ENCODE data around the gene CTNNA3.

Gene CTNNA3

DNA sequence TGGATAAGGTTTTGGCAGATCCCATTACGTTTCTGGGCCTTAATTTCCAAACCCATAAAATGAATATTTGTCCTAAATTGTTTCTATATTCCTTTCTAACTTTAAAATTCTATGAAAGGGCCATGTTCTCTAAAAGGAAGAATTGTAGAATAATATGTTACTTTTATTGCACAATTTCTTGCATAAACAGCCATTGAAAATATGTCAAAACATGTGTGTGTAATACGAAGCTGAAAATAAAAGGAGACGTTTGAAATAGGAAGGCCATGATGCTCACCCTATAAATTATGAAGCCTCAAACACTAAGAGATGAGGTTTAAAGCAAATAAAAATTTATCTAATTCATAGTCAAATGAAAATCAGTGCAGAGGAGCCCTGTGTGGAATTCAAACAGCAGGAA, 915.2 kb downstream of the CTNNA3 start:
- Histone ChIP-seq H3K36me3 (ENCODE audit: low read length) (no peaks in the 10 kb centered on the region), H3K4me2 (ENCODE audit: low read depth, low read length, poor library complexity, severe bottlenecking) (no peak overlapping the region), H3K27me3 (ENCODE audit: low read length) (no peaks in the 10 kb centered on the region), H2AFZ (ENCODE audit: low read depth, low read length, severe bottlenecking) (no peak overlapping the region), H3K9ac (ENCODE audit: low read length) (no peak overlapping the region), H3K9me3 (ENCODE audit: insufficient read depth, low read length) (no peaks in the 10 kb centered on the region), H3K79me2 (ENCODE audit: insufficient read depth, low read length) (no peaks in the 10 kb centered on the region), H3K4me3 (ENCODE audit: insufficient read depth, low read length, poor library complexity, severe bottlenecking) (no peak overlapping the region), H3K27ac (ENCODE audit: low read depth, low read length) (no peak overlapping the region), H3F3A (ENCODE audit: insufficient read depth) (no peaks in the 10 kb centered on the region), H3K9me2 (replicated peaks; ENCODE audit: insufficient read depth, low read length) (no peaks in the 10 kb centered on the region), H4K20me1 (ENCODE audit: low read depth, low read length) (no peaks in the 10 kb centered on the region)
- TF ChIP-seq, protein P1, sequence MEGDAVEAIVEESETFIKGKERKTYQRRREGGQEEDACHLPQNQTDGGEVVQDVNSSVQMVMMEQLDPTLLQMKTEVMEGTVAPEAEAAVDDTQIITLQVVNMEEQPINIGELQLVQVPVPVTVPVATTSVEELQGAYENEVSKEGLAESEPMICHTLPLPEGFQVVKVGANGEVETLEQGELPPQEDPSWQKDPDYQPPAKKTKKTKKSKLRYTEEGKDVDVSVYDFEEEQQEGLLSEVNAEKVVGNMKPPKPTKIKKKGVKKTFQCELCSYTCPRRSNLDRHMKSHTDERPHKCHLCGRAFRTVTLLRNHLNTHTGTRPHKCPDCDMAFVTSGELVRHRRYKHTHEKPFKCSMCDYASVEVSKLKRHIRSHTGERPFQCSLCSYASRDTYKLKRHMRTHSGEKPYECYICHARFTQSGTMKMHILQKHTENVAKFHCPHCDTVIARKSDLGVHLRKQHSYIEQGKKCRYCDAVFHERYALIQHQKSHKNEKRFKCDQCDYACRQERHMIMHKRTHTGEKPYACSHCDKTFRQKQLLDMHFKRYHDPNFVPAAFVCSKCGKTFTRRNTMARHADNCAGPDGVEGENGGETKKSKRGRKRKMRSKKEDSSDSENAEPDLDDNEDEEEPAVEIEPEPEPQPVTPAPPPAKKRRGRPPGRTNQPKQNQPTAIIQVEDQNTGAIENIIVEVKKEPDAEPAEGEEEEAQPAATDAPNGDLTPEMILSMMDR (IDR thresholded peaks at IDR 0.05; ENCODE audit: insufficient read depth, low read length, poor library complexity, severe bottlenecking), result no peak
- TF ChIP-seq EZH2phosphoT487 (conservative IDR thresholded peaks at IDR 0.05; ENCODE audit: low read length), result no peak

DNA sequence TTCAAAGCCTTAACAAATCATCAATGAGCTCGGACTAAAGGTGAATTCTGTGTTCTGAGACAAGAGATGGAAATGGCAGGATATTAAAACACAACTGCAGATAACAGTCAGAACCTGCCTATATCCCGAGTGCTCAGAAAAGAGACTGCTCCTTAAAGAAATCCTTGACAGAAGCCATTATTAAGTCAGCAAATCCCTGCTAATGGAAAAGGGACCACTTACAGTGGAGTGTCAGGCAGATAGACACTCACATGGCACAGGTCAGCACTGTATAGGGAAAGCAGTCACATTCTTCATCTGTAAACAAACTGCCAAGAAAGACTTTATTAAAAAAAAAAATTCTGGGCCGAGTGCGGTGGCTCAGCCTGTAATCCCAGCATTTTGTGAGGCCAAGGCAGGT, 917.6 kb downstream of the CTNNA3 start:
- H2AFZ ChIP-seq (ENCODE audit: low read depth, low read length, severe bottlenecking), result no peak overlapping the region
- TF ChIP-seq, protein P1 (IDR thresholded peaks at IDR 0.05; ENCODE audit: insufficient read depth, low read length, poor library complexity, severe bottlenecking), result no peak
- no peak for TF ChIP-seq EZH2phosphoT487 (conservative IDR thresholded peaks at IDR 0.05; ENCODE audit: low read length)

DNA sequence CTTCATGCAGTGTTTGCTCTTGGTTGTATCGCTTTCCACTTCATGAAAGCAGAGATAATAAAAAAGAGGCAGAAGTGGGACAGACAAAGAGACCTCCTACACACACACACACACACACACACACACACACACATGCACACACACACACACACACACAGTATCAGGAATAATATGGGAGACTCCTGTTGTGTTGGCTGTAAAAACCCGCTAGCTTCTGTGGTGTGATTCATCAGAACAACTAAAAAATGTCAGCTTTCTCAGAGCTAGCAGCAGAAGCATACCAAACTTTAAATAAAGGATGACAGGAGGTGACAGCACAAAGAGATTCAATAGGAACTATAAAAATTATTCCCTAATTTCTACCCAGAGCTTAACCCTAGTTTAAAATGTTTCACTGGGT, 918.3 kb downstream of the CTNNA3 start:
- no peak overlapping the region for H3K4me3 ChIP-seq (ENCODE audit: insufficient read depth, low read length, poor library complexity, severe bottlenecking)
- no peaks in the 10 kb centered on the region for H3K9me3 ChIP-seq (ENCODE audit: insufficient read depth, low read length)
- H3K27ac ChIP-seq (ENCODE audit: low read depth, low read length), result no peak overlapping the region
- no peak overlapping the region for H3K4me2 ChIP-seq (ENCODE audit: low read depth, low read length, poor library complexity, severe bottlenecking)
- no peaks in the 10 kb centered on the region for H3F3A ChIP-seq (ENCODE audit: insufficient read depth)
- H2AFZ ChIP-seq (ENCODE audit: low read depth, low read length, severe bottlenecking), result no peak overlapping the region
- no peak for TF ChIP-seq EZH2phosphoT487 (conservative IDR thresholded peaks at IDR 0.05; ENCODE audit: low read length)
- TF ChIP-seq, protein P1 (IDR thresholded peaks at IDR 0.05; ENCODE audit: insufficient read depth, low read length, poor library complexity, severe bottlenecking), result no peak
- no peak overlapping the region for H3K9ac ChIP-seq (ENCODE audit: low read length)
- H3K36me3 ChIP-seq (ENCODE audit: low read length), result no peaks in the 10 kb centered on the region
- no peaks in the 10 kb centered on the region for H4K20me1 ChIP-seq (ENCODE audit: low read depth, low read length)
- H3K79me2 ChIP-seq (ENCODE audit: insufficient read depth, low read length), result no peaks in the 10 kb centered on the region
- H3K27me3 ChIP-seq (ENCODE audit: low read length), result no peaks in the 10 kb centered on the region
- no peaks in the 10 kb centered on the region for H3K9me2 ChIP-seq (replicated peaks; ENCODE audit: insufficient read depth, low read length)

More for the DNA sequence above, 917.6 kb downstream of the CTNNA3 start:
- Histone ChIP-seq H3F3A (ENCODE audit: insufficient read depth) (no peaks in the 10 kb centered on the region), H3K79me2 (ENCODE audit: insufficient read depth, low read length) (no peaks in the 10 kb centered on the region), H3K36me3 (ENCODE audit: low read length) (no peaks in the 10 kb centered on the region), H3K27ac (ENCODE audit: low read depth, low read length) (no peak overlapping the region), H3K27me3 (ENCODE audit: low read length) (no peaks in the 10 kb centered on the region), H3K9me2 (replicated peaks; ENCODE audit: insufficient read depth, low read length) (no peaks in the 10 kb centered on the region), H3K4me2 (ENCODE audit: low read depth, low read length, poor library complexity, severe bottlenecking) (no peak overlapping the region), H3K4me3 (ENCODE audit: insufficient read depth, low read length, poor library complexity, severe bottlenecking) (no peak overlapping the region), H3K9ac (ENCODE audit: low read length) (no peak overlapping the region), H3K9me3 (ENCODE audit: insufficient read depth, low read length) (no peaks in the 10 kb centered on the region), H4K20me1 (ENCODE audit: low read depth, low read length) (no peaks in the 10 kb centered on the region)

DNA sequence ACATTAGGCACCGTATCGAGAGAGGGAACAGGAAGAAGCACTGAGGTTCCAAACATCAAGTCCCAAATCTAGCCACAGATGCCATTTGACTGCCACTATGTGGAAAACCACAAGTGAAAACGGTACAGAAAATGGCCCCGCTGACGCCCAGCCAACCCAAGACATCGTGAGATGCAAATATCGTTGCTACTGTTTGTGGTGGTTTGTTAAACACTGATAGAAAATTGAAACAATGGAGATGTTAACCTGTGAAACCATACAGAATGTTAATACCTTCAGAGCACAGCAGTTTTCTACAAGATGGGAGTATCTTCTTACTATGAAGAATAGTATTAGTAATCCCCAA, 922.5 kb downstream of the CTNNA3 start:
- H3K9me2 ChIP-seq (replicated peaks; ENCODE audit: insufficient read depth, low read length), result no peaks in the 10 kb centered on the region
- TF ChIP-seq, protein P1 (IDR thresholded peaks at IDR 0.05; ENCODE audit: insufficient read depth, low read length, poor library complexity, severe bottlenecking), result no peak
- no peak for TF ChIP-seq EZH2phosphoT487 (conservative IDR thresholded peaks at IDR 0.05; ENCODE audit: low read length)

More for the DNA sequence above, 922.5 kb downstream of the CTNNA3 start:
- Histone ChIP-seq H2AFZ (ENCODE audit: low read depth, low read length, severe bottlenecking) (no peak overlapping the region), H4K20me1 (ENCODE audit: low read depth, low read length) (no peaks in the 10 kb centered on the region), H3K27ac (ENCODE audit: low read depth, low read length) (no peak overlapping the region), H3K27me3 (ENCODE audit: low read length) (no peaks in the 10 kb centered on the region), H3K9ac (ENCODE audit: low read length) (no peak overlapping the region), H3K4me3 (ENCODE audit: insufficient read depth, low read length, poor library complexity, severe bottlenecking) (no peak overlapping the region), H3K36me3 (ENCODE audit: low read length) (no peaks in the 10 kb centered on the region), H3K79me2 (ENCODE audit: insufficient read depth, low read length) (no peaks in the 10 kb centered on the region), H3K9me3 (ENCODE audit: insufficient read depth, low read length) (no peaks in the 10 kb centered on the region), H3K4me2 (ENCODE audit: low read depth, low read length, poor library complexity, severe bottlenecking) (no peak overlapping the region), H3F3A (ENCODE audit: insufficient read depth) (no peaks in the 10 kb centered on the region)
